Hepatocyte (in vitro differentiated cells): ENCODE measurements around the gene MISP3. TPM values are rescaled to one million over a fixed set of nuclear protein-coding genes. Genes with fewer than 3 reads are reported as not detected.
"Not testable (repeated sequence)": the region's sequence is repeated elsewhere in the genome, so short reads cannot be mapped to it uniquely, and the experiment has no call there.

Experiments used
- DNase-seq: peaks from one replicate; pipeline ENCODE4 v3.0.0-alpha.2; 2016; ENCODE audit warnings: low spot score
- H2AFZ ChIP-seq: fragments of 200-600 bp; sonication (generic); 2 replicates; pipeline ENCODE4 v1.6.0; 2016; ENCODE audit warnings: antibody characterized with exemption, mild to moderate bottlenecking
- H3K27ac ChIP-seq: fragments of 200-600 bp; sonication (generic); 2 replicates; pipeline ENCODE4 v1.5.1; 2016; ENCODE audit warnings: mild to moderate bottlenecking
- H3K27me3 ChIP-seq: fragments of 200-600 bp; sonication (generic); 2 replicates; pipeline ENCODE4 v1.6.1; 2016
- H3K36me3 ChIP-seq: fragments of 200-600 bp; sonication (generic); replicated peaks from 2 replicates; pipeline ENCODE4 v1.5.1; 2016; ENCODE audit warnings: low read depth; ENCODE audit not compliant: insufficient read depth
- H3K4me1 ChIP-seq: fragments of 200-600 bp; sonication (generic); 2 replicates; pipeline ENCODE4 v1.5.1; 2016; ENCODE audit warnings: mild to moderate bottlenecking, moderate library complexity; ENCODE audit not compliant: insufficient read depth
- H3K4me2 ChIP-seq: fragments of 200-600 bp; sonication (generic); 2 replicates; pipeline ENCODE4 v1.6.0; 2016
- H3K4me3 ChIP-seq: fragments of 200-600 bp; sonication (generic); 2 replicates; pipeline ENCODE4 v1.5.1; 2016; ENCODE audit warnings: mild to moderate bottlenecking
- H3K79me2 ChIP-seq: fragments of 200-600 bp; sonication (generic); 2 replicates; pipeline ENCODE4 v1.6.0; 2017; ENCODE audit warnings: mild to moderate bottlenecking
- H3K9me2 ChIP-seq: fragments of 200-600 bp; sonication (generic); replicated peaks from 2 replicates; pipeline ENCODE4 v1.6.0; 2017; ENCODE audit warnings: mild to moderate bottlenecking; ENCODE audit not compliant: insufficient read depth
- H3K9me3 ChIP-seq: fragments of 200-600 bp; sonication (generic); 2 replicates; pipeline ENCODE4 v1.5.1; 2016; ENCODE audit warnings: low read depth, mild to moderate bottlenecking
- H4K20me1 ChIP-seq: fragments of 200-600 bp; sonication (generic); 2 replicates; pipeline ENCODE4 v1.6.0; 2016; ENCODE audit warnings: mild to moderate bottlenecking; ENCODE audit not compliant: insufficient read depth, poor library complexity, severe bottlenecking
- EZH2 ChIP-seq: fragments of 200-600 bp; sonication (generic); IDR thresholded peaks from 2 replicates; pipeline ENCODE4 v1.6.1; 2016; ENCODE audit warnings: antibody characterized with exemption, mild to moderate bottlenecking, borderline replicate concordance
- EZH2phosphoT487 ChIP-seq: fragments of 200-600 bp; sonication (generic); IDR thresholded peaks from one replicate; pipeline ENCODE4 v1.6.1; 2018; ENCODE audit warnings: antibody characterized with exemption, mild to moderate bottlenecking, low read depth, moderate library complexity; ENCODE audit not compliant: unreplicated experiment, severe bottlenecking
- WGBS: methylation state at CpG from one replicate; pipeline ENCODE4 v1.1.6; 2016; ENCODE audit warnings: low lambda C conversion rate; ENCODE audit errors: missing lambda C conversion rate; 5-methylcytosine and 5-hydroxymethylcytosine counted together
- polyA plus RNA-seq: library from polyadenylated mRNA; unstranded; fragments of >200 nt; fragmentation: Nextera tagmentation; extraction: Ambion mirVana; gene quantifications from 2 replicates; pipeline ENCODE4 v1.2.1, GENCODE V29; 2016
- total RNA-seq: library from RNA; depleted of rRNA; stranded (reverse); fragments of >200 nt; gene quantifications from 2 replicates; pipeline ENCODE4 v1.2.3, GENCODE V29; 2014
- TF ChIP-seq, protein P1 (sequence below): fragments of 200-600 bp; sonication (generic); IDR thresholded peaks from 2 replicates; pipeline ENCODE4 v1.5.1; 2016; ENCODE audit warnings: antibody characterized with exemption, mild to moderate bottlenecking; ENCODE audit not compliant: poor library complexity

Gene MISP3
- total and polyA plus RNA-seq, 2 experiments from 2014 or later, result 4.9 to 13.1 TPM

DNA sequence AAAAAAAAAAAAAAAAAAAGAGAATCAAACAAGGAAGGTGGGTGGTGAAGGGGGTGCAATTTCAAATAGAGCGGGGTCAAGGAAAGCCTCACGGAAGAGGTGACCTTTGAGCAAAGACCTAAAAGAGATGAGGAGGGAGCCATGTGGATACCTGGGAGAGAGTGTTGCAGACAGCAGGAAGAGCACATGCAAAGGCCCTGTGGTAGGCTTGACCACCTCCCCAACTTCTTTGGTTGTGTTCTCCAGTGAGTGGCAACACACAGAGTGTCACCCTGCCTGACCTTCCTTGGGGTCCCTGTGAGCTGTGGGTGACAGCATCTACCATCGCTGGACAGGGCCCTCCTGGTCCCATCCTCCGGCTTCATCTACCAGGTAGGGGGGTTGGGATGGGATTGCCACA, 22.1 kb upstream of the MISP3 start:
- Histone ChIP-seq H3K9me3 (no peaks in the 10 kb centered on the region), H3K4me2 (no peak overlapping the region), H4K20me1 (no peaks in the 10 kb centered on the region), H3K4me1 (no peaks in the 10 kb centered on the region), H3K9me2 (no peaks in the 10 kb centered on the region), H2AFZ (no peak overlapping the region), H3K4me3 (no peak overlapping the region), H3K27me3 (no peaks in the 10 kb centered on the region), H3K79me2 (no peaks in the 10 kb centered on the region), H3K27ac (no peak overlapping the region), H3K36me3 (no peaks in the 10 kb centered on the region)
- 93% methylated on average over 4 of the region's 4 CpGs for WGBS
- no peak for DNase-seq
- TF ChIP-seq, protein P1, sequence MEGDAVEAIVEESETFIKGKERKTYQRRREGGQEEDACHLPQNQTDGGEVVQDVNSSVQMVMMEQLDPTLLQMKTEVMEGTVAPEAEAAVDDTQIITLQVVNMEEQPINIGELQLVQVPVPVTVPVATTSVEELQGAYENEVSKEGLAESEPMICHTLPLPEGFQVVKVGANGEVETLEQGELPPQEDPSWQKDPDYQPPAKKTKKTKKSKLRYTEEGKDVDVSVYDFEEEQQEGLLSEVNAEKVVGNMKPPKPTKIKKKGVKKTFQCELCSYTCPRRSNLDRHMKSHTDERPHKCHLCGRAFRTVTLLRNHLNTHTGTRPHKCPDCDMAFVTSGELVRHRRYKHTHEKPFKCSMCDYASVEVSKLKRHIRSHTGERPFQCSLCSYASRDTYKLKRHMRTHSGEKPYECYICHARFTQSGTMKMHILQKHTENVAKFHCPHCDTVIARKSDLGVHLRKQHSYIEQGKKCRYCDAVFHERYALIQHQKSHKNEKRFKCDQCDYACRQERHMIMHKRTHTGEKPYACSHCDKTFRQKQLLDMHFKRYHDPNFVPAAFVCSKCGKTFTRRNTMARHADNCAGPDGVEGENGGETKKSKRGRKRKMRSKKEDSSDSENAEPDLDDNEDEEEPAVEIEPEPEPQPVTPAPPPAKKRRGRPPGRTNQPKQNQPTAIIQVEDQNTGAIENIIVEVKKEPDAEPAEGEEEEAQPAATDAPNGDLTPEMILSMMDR, result no peak
- TF ChIP-seq EZH2phosphoT487, result no peak
- TF ChIP-seq EZH2, result no peak

DNA sequence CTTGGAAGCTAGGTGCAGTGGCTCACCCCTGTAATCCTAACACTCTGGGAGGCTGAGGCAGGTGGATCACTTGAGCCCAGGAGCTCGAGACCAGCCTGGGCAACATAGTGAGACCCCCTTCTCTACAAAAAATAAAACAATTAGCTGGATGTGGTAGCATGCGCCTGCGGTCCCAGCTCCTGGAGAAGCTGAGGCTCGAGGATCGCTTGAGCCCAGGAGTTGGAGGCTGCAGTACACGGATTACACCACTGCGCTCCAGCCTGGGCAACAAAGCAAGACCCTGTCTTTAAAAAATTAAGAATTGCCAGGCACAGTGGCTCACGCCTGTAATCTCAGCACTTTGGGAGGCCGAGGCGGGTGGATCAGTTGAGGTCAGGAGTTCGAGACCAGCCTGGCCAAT, 21.6 kb upstream of the MISP3 start:
- not testable (repeated sequence) for H3K9me3 ChIP-seq, H3K36me3 ChIP-seq, DNase-seq, H3K4me1 ChIP-seq, H3K4me2 ChIP-seq, H3K9me2 ChIP-seq, H4K20me1 ChIP-seq, H3K4me3 ChIP-seq, H2AFZ ChIP-seq, H3K79me2 ChIP-seq, H3K27me3 ChIP-seq, H3K27ac ChIP-seq
- WGBS, result 95% methylated on average over 11 of the region's 11 CpGs

- H4K20me1 ChIP-seq, result no peaks in the 10 kb centered on the region
- TF ChIP-seq EZH2 (no peak), EZH2phosphoT487 (no peak)
- TF ChIP-seq, protein P1, result no peak
- no peak overlapping the region for H2AFZ ChIP-seq
- no peaks in the 10 kb centered on the region for H3K36me3 ChIP-seq
- no peak overlapping the region for H3K4me2 ChIP-seq
- 83% methylated on average over 4 of the region's 9 CpGs for WGBS
- no peak overlapping the region for H3K4me3 ChIP-seq
- H3K27ac ChIP-seq, result no peak overlapping the region
- H3K27me3 ChIP-seq, result no peaks in the 10 kb centered on the region
- no peaks in the 10 kb centered on the region for H3K9me3 ChIP-seq
- H3K9me2 ChIP-seq, result no peaks in the 10 kb centered on the region
- DNase-seq, result no peak
- H3K79me2 ChIP-seq, result no peaks in the 10 kb centered on the region
- H3K4me1 ChIP-seq, result no peaks in the 10 kb centered on the region
These were observed 20.6 kb upstream of the MISP3 start for GRCh38 chr19:14051980-14052379.

DNA sequence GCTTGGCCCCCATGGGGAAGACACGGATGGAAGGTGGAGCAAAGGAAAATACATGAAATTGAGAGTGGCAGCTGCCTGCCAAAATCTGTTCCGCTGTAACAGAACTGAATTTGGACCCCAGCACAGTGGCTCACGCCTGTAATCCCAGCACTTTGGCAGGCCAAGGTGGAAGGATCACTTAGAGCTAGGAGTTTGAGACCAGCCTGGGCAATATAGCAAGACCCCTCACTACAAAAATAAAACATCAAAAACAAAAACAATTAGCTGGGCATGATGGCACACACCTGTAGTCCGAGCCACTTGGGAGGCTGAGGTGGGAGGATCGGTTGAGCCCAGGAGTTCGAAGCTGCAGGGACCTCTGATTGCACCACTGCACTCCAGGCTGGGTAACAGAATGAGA, 20.1 kb upstream of the MISP3 start:
- H3K36me3 ChIP-seq, result no peaks in the 10 kb centered on the region
- H3K4me1 ChIP-seq, result no peaks in the 10 kb centered on the region

More for the DNA sequence above, 20.1 kb upstream of the MISP3 start:
- no peak overlapping the region for H2AFZ ChIP-seq
- WGBS, result 91% methylated on average over 6 of the region's 6 CpGs
- H3K9me3 ChIP-seq, result no peaks in the 10 kb centered on the region
- no peak overlapping the region for H3K4me2 ChIP-seq
- no peaks in the 10 kb centered on the region for H3K79me2 ChIP-seq
- DNase-seq, result no peak
- TF ChIP-seq EZH2, result no peak
- TF ChIP-seq, protein P1, result no peak
- TF ChIP-seq EZH2phosphoT487, result no peak
- H3K9me2 ChIP-seq, result no peaks in the 10 kb centered on the region
- no peak overlapping the region for H3K4me3 ChIP-seq
- no peaks in the 10 kb centered on the region for H3K27me3 ChIP-seq
- no peak overlapping the region for H3K27ac ChIP-seq
- no peaks in the 10 kb centered on the region for H4K20me1 ChIP-seq
